Dermis blood vessel endothelial cell (primary cell): ENCODE measurements around the gene TRMT10C. TPM values are rescaled to one million over a fixed set of nuclear protein-coding genes. Genes with fewer than 3 reads are reported as not detected.
"Not testable (repeated sequence)": the region's sequence is repeated elsewhere in the genome, so short reads cannot be mapped to it uniquely, and the experiment has no call there.

Source experiments
- DNase-seq: peaks from one replicate; pipeline ENCODE4 v3.0.0; 2010
- total RNA-seq: library from RNA; depleted of rRNA; stranded (reverse); fragments of >200 nt; gene quantifications from 2 replicates; pipeline ENCODE4 v1.2.3, GENCODE V29; 2014

Gene TRMT10C
- total RNA-seq, 1 donor from 2014 or later, result 36.1 TPM

- no peak for DNase-seq
Observed at GRCh38 chr3:101549473-101549872, 12.2 kb upstream of the TRMT10C start.

- DNase-seq, result not testable (repeated sequence)
Observed at GRCh38 chr3:101551359-101552081, 10.1 kb upstream of the TRMT10C start.

- DNase-seq, result not testable (repeated sequence)
Observed at GRCh38 chr3:101553381-101553780, 8.3 kb upstream of the TRMT10C start.

- DNase-seq, result no peak
Observed at GRCh38 chr3:101556064-101556463, 5.6 kb upstream of the TRMT10C start.

- no peak for DNase-seq
Observed at GRCh38 chr3:101567528-101568317, 6.1 kb downstream of the TRMT10C start.

GRCh38 chr3:101571028-101571895 is 9.6 kb downstream of the TRMT10C start:
- DNase-seq, result no peak

GRCh38 chr3:101573449-101574387 is 12.1 kb downstream of the TRMT10C start, which contains the start of gene PCNP:
TSS of gene PCNP (plus strand) at chr3:101574180. CDS start at chr3:101574216, 36 bp downstream.
- DNase-seq, result peak; percentile 100

GRCh38 chr3:101574388-101575112 is 12.9 kb downstream of the TRMT10C start:
- DNase-seq, result peak; percentile 64

GRCh38 chr3:101577286-101577685 is 15.6 kb downstream of the TRMT10C start:
- no peak for DNase-seq

- DNase-seq, result no peak
Observed at GRCh38 chr3:101588616-101589015, 26.9 kb downstream of the TRMT10C start.

- DNase-seq, result peak; percentile 62
Observed at GRCh38 chr3:101591071-101591470, 29.4 kb downstream of the TRMT10C start.

- DNase-seq, result no peak
Observed at GRCh38 chr3:101602731-101603130, 41.1 kb downstream of the TRMT10C start.

GRCh38 chr3:101603184-101603583 is 41.5 kb downstream of the TRMT10C start:
- DNase-seq, result no peak

GRCh38 chr3:101605398-101605797 is 43.7 kb downstream of the TRMT10C start:
- DNase-seq, result not testable (repeated sequence)

GRCh38 chr3:101611023-101611422 is 49.4 kb downstream of the TRMT10C start:
- no peak for DNase-seq

GRCh38 chr3:101613014-101613413 is 51.3 kb downstream of the TRMT10C start:
- DNase-seq, result not testable (repeated sequence)

- DNase-seq, result no peak
Observed at GRCh38 chr3:101615525-101615924, 53.9 kb downstream of the TRMT10C start.
